HG03457 (cell line): ENCODE data around the gene GALNT7.
"Not testable (repeated sequence)": the region's sequence is repeated elsewhere in the genome, so short reads cannot be mapped to it uniquely, and the experiment has no call there.

Source experiments
- ATAC-seq: cut with Tn5 transposase; IDR thresholded peaks from one replicate; pipeline ENCODE4 v1.9.1; 2021; ENCODE audit warnings: moderate number of reproducible peaks; ENCODE audit not compliant: unreplicated experiment

The GALNT7 gene

DNA sequence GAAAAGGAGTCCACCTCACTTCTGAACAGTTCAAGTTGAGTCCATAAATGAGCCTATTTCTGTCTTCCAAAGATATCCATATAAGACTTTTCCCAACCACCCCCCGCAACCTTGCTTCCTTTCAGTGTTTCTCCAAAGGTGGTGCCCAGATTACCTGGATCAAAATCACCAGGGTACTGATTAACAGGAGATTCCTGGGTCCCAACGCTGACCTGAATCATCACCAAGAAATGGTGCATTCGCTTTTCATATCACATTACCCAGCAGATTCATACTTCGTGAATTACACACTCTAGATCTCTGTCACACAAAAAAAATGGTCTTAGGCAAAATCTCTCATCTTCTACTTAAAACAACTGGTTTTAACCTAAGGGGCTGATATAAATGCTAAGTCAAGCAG lies 2.1 kb upstream of the GALNT7 start:
- ATAC-seq, result no peak

GRCh38 chr4:173167758-173168395 lies 734 bp upstream of the GALNT7 start:
- ATAC-seq, result no peak

GRCh38 chr4:173169178-173169427 lies 492 bp downstream of the GALNT7 start:
- ATAC-seq, result no peak

DNA sequence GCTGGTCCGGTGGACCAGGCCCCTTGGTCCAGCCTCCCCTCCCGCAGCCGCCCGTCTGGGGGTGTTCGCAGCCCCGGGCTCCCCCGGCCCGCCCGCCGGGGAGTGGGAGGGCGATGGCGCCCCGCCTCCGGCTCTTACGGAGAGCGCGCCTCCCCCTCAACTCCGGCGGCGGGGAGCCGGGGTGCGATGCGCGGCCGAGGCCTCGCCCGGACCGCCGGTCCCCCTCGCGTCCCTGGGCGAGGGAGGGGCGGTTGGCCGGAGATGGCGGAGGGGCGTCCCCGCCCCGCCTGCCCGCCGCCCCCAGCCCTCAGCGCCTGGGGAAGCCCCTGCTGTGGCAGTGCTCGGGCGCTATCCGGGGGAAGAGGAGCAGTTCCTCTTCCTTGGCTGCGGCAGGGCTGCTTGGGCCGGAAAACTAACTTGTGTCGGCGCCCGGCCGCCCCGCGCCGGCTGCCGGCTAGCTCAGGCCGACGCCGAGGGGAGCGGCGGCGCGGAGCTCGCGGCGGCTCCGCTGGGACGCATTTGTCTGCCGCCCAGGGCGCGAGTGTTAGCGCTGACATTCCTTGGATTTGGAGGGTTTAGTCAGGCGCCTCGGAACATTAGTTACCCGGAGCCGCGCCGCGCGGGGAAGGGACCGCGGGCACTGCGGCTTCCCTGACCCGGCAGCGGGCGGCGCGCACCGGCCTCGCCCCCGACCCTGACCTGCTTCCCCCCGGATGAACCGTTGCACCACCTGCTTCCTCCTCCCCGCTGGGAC lies 994 bp downstream of the GALNT7 start:
- peak; percentile 60 for ATAC-seq

GRCh38 chr4:173170182-173170778 lies 1.7 kb downstream of the GALNT7 start:
- ATAC-seq, result no peak

- ATAC-seq, result no peak
Observed at GRCh38 chr4:173171098-173171497, 2.5 kb downstream of the GALNT7 start.

DNA sequence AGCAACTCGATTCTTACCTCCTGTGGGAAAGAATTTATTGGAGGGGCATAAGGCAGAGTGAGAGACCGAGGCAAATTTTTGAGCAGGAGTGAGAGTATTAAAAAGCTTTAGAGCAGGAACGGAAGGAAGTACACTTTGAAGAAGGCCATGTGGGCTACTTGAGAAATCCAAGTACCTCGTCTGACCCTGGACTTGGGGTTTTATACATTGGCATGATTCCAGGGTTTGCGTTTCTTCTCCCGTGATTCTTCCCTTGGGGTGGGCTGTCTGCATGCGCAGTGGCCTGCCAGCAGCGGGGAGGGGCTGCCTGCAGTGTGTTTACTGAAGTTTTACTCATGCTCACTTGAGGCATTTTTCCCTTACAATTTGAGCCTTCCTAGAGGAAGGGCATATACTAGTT lies 3.4 kb downstream of the GALNT7 start:
- ATAC-seq, result no peak

GRCh38 chr4:173174184-173174583 lies 5.6 kb downstream of the GALNT7 start:
- ATAC-seq, result no peak

DNA sequence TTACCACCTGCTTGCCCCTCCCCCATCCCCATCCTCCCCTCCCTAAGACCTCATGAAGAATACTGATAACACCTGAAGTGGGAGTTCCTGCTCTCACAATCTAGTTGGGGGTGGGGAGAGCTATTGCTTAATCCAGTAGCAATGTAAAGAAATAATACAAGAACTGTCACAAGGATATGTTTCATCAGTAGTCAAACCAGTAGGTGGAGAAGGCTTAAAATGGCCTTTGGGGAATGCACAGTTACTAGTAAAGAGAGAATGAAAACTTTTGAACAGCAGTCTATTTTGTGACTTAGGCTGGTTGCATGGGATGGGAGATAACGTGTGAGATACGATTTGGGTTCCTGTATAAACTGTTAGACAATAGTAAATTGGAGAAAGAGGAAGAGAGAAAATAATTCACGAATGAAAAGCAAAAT lies 6.0 kb downstream of the GALNT7 start:
- ATAC-seq, result no peak

GRCh38 chr4:173176010-173176409 lies 7.4 kb downstream of the GALNT7 start:
- ATAC-seq, result no peak

GRCh38 chr4:173177232-173177631 lies 8.6 kb downstream of the GALNT7 start:
- ATAC-seq, result no peak

GRCh38 chr4:173178144-173178543 lies 9.5 kb downstream of the GALNT7 start:
- ATAC-seq, result no peak

GRCh38 chr4:173181848-173182247 lies 13.2 kb downstream of the GALNT7 start:
- peak; percentile 52 for ATAC-seq

DNA sequence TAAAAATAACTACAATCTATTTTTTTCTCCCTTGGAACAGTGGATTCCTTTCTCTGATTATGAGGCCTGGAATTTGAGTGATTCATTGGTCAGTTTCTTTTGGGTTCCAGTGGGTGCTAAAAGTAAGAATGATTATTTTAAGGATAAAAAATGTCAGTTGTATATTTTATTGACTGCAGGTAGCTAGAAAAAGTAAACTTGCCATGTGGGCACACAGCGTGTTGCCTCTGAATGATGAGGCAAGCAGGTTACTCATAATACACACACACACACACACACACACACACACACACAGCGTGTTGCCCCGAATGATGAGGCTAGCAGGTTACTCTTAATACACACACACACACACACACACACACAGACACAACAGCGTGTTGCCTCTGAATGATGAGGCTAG lies 13.8 kb downstream of the GALNT7 start:
- no peak for ATAC-seq

DNA sequence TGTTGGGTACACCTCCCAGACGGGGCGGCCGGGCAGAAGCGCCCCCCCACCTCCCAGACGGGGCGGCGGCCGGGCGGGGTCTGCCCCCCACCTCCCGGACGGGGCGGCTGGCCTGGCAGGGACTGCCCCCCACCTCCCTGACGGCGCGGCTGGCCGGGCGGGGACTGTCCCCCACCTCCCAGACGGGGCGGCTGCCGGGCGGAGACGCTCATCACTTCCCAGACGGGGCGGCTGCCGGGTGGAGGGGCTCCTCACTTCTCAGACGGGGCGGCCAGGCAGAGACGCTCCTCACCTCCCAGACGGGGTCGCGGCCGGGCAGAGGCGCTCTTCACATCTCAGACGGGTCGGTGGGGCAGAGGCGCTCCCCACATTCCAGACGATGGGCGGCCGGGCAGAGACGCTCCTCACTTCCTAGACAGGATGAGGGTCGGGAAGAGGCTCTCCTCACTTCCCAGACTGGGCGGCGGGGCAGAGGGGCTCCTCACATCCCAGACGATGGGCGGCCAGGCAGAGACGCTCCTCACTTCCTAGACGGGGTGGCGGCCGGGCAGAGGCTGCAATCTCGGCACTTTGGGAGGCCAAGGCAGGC lies 15.1 kb downstream of the GALNT7 start:
- not testable (repeated sequence) for ATAC-seq

GRCh38 chr4:173185847-173186510 lies 17.4 kb downstream of the GALNT7 start:
- ATAC-seq, result peak; percentile 51

DNA sequence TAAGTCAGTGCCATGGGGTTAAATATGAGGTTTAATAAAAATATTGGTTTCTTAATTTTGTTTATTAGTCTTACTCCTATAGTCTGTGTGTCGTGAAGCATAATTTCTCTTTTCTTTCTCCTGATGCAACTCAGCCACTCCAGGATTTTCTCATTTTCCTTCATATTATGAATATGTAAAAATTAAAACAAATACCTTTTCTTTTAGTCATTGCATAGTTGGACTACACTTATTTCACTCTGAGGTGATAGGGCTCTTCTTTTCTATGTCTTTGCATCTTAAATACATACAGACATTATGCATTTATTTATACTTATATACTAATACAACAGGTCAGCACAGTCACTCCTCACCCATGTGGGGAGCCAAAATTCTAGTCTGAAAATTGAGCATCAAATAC lies 19.1 kb downstream of the GALNT7 start:
- no peak for ATAC-seq

- ATAC-seq, result no peak
Observed at GRCh38 chr4:173188648-173189047, 20.0 kb downstream of the GALNT7 start.

DNA sequence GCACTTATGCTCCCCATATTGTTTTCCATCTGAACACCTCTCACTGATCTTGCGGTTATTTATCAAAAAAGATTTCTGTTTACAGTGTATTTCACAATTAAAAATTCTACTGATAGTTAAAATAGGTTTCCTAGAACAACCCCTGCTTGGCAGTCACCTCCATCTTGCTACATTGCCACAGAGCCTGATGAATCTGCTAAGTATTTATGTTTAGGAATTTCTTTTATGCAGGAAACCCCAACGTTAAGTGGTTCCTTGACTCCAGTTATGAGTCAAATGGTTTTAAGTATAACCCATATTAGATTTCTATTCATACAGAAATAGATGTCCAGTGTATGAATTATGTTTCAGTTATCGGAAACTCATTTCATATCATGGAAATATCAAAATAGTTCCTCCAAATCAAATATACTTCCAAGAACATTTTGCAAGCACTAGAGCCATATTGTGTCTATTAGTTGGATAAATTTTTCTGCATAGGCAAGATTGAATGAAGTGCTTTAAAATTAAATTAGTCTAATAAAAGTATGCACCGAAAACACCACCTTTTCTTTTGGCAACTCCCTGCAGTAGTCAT lies 20.6 kb downstream of the GALNT7 start:
- ATAC-seq, result no peak

DNA sequence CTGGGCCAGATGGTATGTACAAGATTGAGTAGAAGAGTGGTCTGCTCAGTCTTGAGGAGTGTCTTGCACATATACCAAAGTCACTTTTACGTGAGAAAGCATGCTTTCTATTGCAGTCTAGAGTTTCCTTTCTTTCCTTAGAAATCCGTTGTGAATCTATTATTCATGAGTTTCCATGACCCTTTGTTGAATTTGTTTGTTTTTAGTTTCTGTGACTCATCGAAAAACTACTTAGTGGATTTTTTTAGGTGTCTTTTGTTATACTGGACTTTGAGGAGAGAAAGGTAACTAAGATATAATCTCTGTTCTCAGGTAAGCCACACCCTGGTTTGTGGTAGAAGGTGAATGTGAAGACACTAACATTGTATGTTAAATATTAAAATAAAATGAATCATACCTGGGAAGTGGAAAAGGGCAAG lies 23.0 kb downstream of the GALNT7 start:
- no peak for ATAC-seq
